Astrocyte (in vitro differentiated cells and primary cell): Measurements from ENCODE around the gene IFITM2. TPM values are rescaled to one million over a fixed set of nuclear protein-coding genes. Genes with fewer than 3 reads are reported as not detected.
"Not testable (repeated sequence)": the region's sequence is repeated elsewhere in the genome, so short reads cannot be mapped to it uniquely, and the experiment has no call there.

Experiments
- DNase-seq: peaks from one replicate; pipeline ENCODE4 v3.0.0-alpha.2; 2010; ENCODE audit warnings: low read depth
- FAIRE-seq: peaks from 2 replicates; lab custom pipeline; 2011; peaks lifted over from hg19 to GRCh38; lab: Jason Lieb, UNC
- H2AFZ ChIP-seq: 2 replicates; pipeline ENCODE4 v1.6.0; 2012; ENCODE audit warnings: low read depth, low read length, inconsistent platforms
- H3K27ac ChIP-seq: 2 replicates; pipeline ENCODE4 v1.5.1; 2011; ENCODE audit warnings: low read depth, low read length, inconsistent platforms
- H3K27me3 ChIP-seq: 2 replicates; pipeline ENCODE4 v1.6.0; 2011; ENCODE audit warnings: low read length, inconsistent platforms; ENCODE audit not compliant: insufficient read depth
- H3K36me3 ChIP-seq: 2 replicates; pipeline ENCODE4 v1.5.1; 2011; ENCODE audit warnings: low read length, inconsistent platforms; ENCODE audit not compliant: insufficient read depth
- H3K4me1 ChIP-seq: 2 replicates; pipeline ENCODE4 v1.5.1; 2011; ENCODE audit warnings: low read length, inconsistent platforms; ENCODE audit not compliant: insufficient read depth
- H3K4me2 ChIP-seq: 2 replicates; pipeline ENCODE4 v1.6.0; 2012; ENCODE audit warnings: low read length, inconsistent platforms
- H3K4me3 ChIP-seq: 2 replicates; pipeline ENCODE4 v1.5.1; 2011; ENCODE audit warnings: low read depth, mild to moderate bottlenecking, low read length, inconsistent platforms; ENCODE audit not compliant: insufficient read depth
- H3K79me2 ChIP-seq: 2 replicates; pipeline ENCODE4 v1.6.0; 2012; ENCODE audit warnings: mild to moderate bottlenecking, low read length, inconsistent platforms; ENCODE audit not compliant: insufficient read depth
- H3K9ac ChIP-seq: 2 replicates; pipeline ENCODE4 v1.6.0; 2012; ENCODE audit warnings: mild to moderate bottlenecking, low read length, inconsistent platforms
- H3K9me3 ChIP-seq: 2 replicates; pipeline ENCODE4 v1.5.1; 2012; ENCODE audit warnings: low read depth, mild to moderate bottlenecking, low read length, inconsistent platforms; ENCODE audit not compliant: insufficient read depth
- H4K20me1 ChIP-seq: 2 replicates; pipeline ENCODE4 v1.6.0; 2012; ENCODE audit warnings: low read length, inconsistent platforms; ENCODE audit not compliant: insufficient read depth
- H3K27ac Mint-ChIP-seq: one replicate; pipeline ENCODE4 v1.8.0; 2021; ENCODE audit warnings: mild to moderate bottlenecking, mixed read lengths; ENCODE audit not compliant: unreplicated experiment
- H3K27me3 Mint-ChIP-seq: one replicate; pipeline ENCODE4 v1.8.0; 2021; ENCODE audit warnings: low read depth, mixed read lengths; ENCODE audit not compliant: unreplicated experiment
- H3K36me3 Mint-ChIP-seq: one replicate; pipeline ENCODE4 v1.8.0; 2021; ENCODE audit warnings: low read depth, mixed read lengths; ENCODE audit not compliant: unreplicated experiment
- H3K4me1 Mint-ChIP-seq: one replicate; pipeline ENCODE4 v1.8.0; 2021; ENCODE audit warnings: low read depth, mixed read lengths; ENCODE audit not compliant: unreplicated experiment
- H3K4me3 Mint-ChIP-seq: one replicate; pipeline ENCODE4 v1.8.0; 2021; ENCODE audit warnings: mild to moderate bottlenecking, moderate library complexity, mixed read lengths; ENCODE audit not compliant: unreplicated experiment
- H3K9me3 Mint-ChIP-seq: one replicate; pipeline ENCODE4 v1.8.0; 2021; ENCODE audit warnings: mild to moderate bottlenecking, mixed read lengths; ENCODE audit not compliant: unreplicated experiment
- CTCF ChIP-seq: IDR thresholded peaks from 2 replicates; pipeline ENCODE4 v1.5.1; 2011; ENCODE audit warnings: low read depth, mild to moderate bottlenecking, inconsistent platforms, low read length, moderate library complexity; ENCODE audit not compliant: insufficient read depth
- EZH2 ChIP-seq: IDR thresholded peaks from 2 replicates; pipeline ENCODE4 v1.6.1; 2012; ENCODE audit warnings: mild to moderate bottlenecking, low read length, inconsistent platforms; ENCODE audit not compliant: insufficient read depth
- total RNA-seq: library from RNA; stranded (reverse); gene quantifications from 2 replicates; pipeline ENCODE4 v1.2.1, GENCODE V29; 2021

The IFITM2 gene
- total RNA-seq, 1 donor from 2014 or later, result 474 TPM

GRCh38 chr11:328012-328411 is 20.4 kb downstream of the IFITM2 start:
- H3K27me3 ChIP-seq, result no peaks in the 10 kb centered on the region
- no peak overlapping the region for H3K4me3 ChIP-seq
- Mint-ChIP-seq H3K4me1 (peaks cover 4% of the 10 kb centered on the region), H3K36me3 (no peaks in the 10 kb centered on the region), H3K27me3 (peaks cover 9% of the 10 kb centered on the region), H3K9me3 (no peaks in the 10 kb centered on the region), H3K27ac (no peak overlapping the region), H3K4me3 (no peak overlapping the region)
- TF ChIP-seq EZH2, result no peak
- no peak for TF ChIP-seq CTCF
- H3K36me3 ChIP-seq, result no peaks in the 10 kb centered on the region
- no peak overlapping the region for H3K4me2 ChIP-seq
- no peak overlapping the region for H3K9ac ChIP-seq
- H3K9me3 ChIP-seq, result no peaks in the 10 kb centered on the region
- peaks cover 7% of the 10 kb centered on the region for H3K4me1 ChIP-seq
- H4K20me1 ChIP-seq, result no peaks in the 10 kb centered on the region
- no peaks in the 10 kb centered on the region for H3K79me2 ChIP-seq
- DNase-seq (no peak), FAIRE-seq (no peak)
- no peak overlapping the region for H3K27ac ChIP-seq
- no peak overlapping the region for H2AFZ ChIP-seq

DNA sequence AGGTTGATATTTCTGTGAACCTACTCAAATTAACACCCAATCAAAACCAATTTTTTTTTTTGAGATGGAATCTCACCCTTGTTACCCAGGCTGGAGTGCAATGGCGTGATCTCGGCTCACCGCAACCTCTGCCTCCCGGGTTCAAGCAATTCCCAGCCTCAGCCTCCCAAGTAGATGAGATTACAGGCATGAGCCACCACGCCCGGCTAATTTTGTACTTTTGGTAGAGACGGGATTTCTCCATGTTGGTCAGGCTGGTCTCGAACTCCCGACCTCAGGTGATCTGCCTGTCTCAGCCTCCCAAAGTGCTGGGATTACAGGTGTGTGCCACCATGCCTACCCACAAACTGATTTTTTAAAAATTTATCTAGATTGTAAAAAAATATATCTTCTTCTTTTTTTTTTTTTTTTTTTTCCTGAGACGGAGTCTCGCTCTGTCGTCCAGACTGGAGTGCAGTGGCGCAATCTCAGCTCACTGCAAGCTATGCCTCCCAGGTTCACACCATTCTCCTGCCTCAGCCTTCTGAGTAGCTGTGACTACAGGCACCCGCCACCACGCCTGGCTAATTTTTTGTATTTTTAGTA is 21.0 kb downstream of the IFITM2 start:
- H3K79me2 ChIP-seq, H3K27ac Mint-ChIP-seq, H3K4me1 Mint-ChIP-seq, H3K9me3 ChIP-seq, H3K27me3 Mint-ChIP-seq, H3K27ac ChIP-seq, H4K20me1 ChIP-seq, DNase-seq, H2AFZ ChIP-seq, H3K36me3 Mint-ChIP-seq, H3K9me3 Mint-ChIP-seq, H3K4me1 ChIP-seq, H3K27me3 ChIP-seq, H3K36me3 ChIP-seq, H3K4me3 ChIP-seq, FAIRE-seq, H3K4me2 ChIP-seq, H3K4me3 Mint-ChIP-seq, H3K9ac ChIP-seq: not testable (repeated sequence)

DNA sequence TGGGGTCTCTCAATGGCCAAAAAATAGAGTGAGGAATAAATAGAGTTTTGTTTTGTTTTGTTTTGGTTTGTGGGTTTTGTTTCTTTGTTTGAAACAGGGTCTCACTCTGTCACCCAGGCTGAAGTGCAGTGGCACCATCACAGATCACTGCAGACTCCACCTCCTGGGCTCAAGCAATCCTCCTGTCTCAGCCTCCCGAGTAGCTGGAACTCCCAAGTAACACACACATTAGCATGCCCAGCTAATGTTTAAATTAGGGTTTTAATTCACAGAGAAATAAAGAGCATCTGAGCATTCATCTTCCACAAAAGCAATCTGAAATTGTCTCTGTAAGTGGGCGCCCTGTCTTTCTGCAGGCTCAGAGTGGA is 22.3 kb downstream of the IFITM2 start:
- H3K4me3 Mint-ChIP-seq, result no peak overlapping the region
- H3K27ac Mint-ChIP-seq, result no peak overlapping the region
- H3K27ac ChIP-seq, result no peak overlapping the region
- no peak overlapping the region for H2AFZ ChIP-seq
- no peak overlapping the region for H3K9ac ChIP-seq
- no peak overlapping the region for H3K4me3 ChIP-seq
- H3K4me1 ChIP-seq, result peaks cover 13% of the 10 kb centered on the region
- DNase-seq, result no peak
- no peaks in the 10 kb centered on the region for H3K9me3 Mint-ChIP-seq
- no peaks in the 10 kb centered on the region for H3K36me3 Mint-ChIP-seq
- peaks cover 9% of the 10 kb centered on the region for H3K27me3 Mint-ChIP-seq
- FAIRE-seq, result no peak
- H3K79me2 ChIP-seq, result no peaks in the 10 kb centered on the region
- no peak for TF ChIP-seq EZH2
- no peak for TF ChIP-seq CTCF
- H3K36me3 ChIP-seq, result no peaks in the 10 kb centered on the region
- no peak overlapping the region for H3K4me2 ChIP-seq
- H3K27me3 ChIP-seq, result no peaks in the 10 kb centered on the region
- H3K4me1 Mint-ChIP-seq, result peaks cover 12% of the 10 kb centered on the region
- H4K20me1 ChIP-seq, result no peaks in the 10 kb centered on the region
- H3K9me3 ChIP-seq, result no peaks in the 10 kb centered on the region
